ENCODE results near the gene SCYL1.

Gene SCYL1

DNA sequence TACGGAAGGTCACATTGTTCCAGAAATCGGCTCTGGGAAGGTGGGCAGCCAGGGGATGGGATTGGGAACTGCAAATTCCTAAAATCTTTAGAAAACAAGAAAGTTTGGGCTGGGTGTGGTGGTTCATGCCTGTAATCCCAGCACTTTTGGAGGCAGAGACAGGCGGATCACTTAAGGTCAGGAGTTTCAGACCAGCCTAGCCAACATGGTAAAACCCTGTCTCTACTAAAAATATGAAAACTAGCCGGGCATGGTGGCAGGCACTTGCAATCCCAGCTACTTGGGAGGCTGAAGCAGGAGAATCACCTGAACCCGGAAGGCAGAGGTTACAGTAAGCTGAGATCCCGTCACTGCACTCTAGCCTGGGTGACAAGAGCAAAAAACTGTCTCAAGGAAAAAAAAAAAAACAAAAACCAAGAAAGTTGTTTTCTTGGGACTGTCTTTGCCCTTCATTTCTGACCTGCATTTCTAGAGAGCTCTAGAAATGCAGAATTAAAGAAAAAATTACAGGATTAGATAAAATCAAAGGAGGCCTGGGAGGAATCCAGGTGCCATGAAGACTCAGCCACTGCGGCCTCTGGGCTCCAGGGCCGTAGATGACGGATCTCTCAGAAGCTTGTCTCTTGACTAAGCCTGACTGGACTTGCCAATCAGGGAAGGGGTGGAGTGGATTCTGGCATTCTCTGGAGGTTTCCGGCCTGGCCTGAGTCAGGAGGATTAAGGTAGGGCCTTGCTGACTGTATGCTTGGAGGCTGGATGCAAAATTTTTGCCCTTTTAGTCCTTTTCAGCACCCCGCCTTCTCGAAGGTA, 31.3 kb upstream of the SCYL1 start:
- no peak for DNase-seq (ENCODE audit: low read depth in 2 of 2)

DNA sequence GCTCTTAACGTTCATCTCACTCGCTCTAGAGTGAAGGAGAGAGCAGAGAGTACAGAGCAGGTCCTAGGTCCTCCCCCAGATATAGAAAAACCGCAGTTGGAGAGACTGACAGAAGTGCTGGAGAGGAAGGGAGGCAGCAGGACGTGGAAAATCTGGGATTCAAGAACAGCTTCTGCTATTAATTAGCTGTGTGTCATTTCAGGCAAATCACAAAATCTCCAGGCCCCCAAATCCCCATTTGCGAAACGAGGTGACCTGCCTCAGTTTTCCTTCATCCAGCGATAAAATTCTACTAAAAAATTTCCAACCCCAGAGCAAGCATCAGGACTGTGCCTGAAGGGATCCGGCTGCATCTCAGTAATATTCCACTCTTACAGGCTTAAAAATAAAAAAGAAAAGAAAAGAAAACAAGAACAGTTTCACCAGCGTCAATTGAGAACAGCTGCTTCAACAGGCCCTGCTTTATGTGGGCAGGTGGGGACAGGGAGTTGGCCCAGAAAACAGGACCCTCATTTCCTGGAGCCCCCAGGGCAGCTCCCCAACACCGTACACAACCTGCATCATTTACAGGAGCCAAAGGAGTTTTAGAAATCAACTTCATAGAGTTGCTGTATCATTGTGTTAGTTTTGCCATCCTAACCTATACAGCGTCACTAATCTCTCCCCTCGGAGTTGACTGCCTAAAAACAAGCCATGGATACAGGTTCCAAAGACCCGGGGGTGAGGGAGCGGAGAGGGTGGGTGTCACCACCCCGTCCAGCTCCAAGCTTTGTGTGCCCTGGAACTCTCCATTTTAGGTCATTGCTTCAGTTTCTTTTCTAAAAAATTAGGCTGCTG, 28.4 kb upstream of the SCYL1 start:
- no peak for DNase-seq (ENCODE audit: low read depth in 2 of 2)

DNA sequence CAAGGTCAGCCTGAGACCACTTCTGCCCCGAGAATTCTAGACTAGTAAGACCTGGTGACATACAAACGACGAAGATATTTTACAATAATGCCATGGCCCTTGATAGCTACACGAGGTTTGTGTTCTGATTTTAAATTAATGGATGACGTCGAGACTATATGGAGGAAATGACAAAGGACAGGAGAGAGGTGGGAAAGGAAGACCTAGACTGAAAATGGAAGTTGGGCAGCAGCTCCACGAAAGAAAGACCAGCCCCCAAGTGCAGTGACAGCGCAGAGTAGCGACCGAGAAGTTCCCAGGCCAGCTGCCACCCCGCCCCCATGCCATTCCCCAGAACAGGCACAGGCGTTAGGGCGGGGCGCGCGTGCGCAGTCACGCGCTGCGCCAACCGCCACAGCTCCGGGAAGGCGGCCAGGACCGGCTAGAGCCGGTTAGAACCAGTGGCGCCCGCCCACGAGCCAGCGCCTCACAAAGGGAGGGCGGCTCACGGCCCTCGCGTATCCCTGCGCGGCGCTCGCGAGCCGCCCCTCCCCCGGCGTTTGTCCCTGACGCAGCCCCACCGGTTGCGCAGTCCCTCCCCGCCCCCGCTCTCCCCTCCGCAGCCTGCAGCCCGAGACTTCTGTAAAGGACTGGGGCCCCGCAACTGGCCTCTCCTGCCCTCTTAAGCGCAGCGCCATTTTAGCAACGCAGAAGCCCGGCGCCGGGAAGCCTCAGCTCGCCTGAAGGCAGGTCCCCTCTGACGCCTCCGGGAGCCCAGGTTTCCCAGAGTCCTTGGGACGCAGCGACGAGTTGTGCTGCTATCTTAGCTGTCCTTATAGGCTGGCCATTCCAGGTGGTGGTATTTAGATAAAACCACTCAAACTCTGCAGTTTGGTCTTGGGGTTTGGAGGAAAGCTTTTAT, 27.5 kb upstream of the SCYL1 start:
- DNase-seq (ENCODE audit: low read depth in 2 of 2) = peak; percentile 96 to 99

DNA sequence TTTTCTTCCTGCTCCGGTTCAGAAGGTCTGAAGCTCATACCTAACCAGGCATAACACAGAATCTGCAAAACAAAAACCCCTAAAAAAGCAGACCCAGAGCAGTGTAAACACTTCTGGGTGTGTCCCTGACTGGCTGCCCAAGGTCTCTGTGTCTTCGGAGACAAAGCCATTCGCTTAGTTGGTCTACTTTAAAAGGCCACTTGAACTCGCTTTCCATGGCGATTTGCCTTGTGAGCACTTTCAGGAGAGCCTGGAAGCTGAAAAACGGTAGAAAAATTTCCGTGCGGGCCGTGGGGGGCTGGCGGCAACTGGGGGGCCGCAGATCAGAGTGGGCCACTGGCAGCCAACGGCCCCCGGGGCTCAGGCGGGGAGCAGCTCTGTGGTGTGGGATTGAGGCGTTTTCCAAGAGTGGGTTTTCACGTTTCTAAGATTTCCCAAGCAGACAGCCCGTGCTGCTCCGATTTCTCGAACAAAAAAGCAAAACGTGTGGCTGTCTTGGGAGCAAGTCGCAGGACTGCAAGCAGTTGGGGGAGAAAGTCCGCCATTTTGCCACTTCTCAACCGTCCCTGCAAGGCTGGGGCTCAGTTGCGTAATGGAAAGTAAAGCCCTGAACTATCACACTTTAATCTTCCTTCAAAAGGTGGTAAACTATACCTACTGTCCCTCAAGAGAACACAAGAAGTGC, 26.7 kb upstream of the SCYL1 start:
- DNase-seq (ENCODE audit: low read depth in 2 of 2) = no peak

DNA sequence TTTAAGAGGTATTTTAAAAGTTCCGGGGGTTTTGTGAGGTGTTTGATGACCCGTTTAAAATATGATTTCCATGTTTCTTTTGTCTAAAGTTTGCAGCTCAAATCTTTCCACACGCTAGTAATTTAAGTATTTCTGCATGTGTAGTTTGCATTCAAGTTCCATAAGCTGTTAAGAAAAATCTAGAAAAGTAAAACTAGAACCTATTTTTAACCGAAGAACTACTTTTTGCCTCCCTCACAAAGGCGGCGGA, 26.2 kb upstream of the SCYL1 start:
- DNase-seq (ENCODE audit: low read depth in 2 of 2) = no peak

DNA sequence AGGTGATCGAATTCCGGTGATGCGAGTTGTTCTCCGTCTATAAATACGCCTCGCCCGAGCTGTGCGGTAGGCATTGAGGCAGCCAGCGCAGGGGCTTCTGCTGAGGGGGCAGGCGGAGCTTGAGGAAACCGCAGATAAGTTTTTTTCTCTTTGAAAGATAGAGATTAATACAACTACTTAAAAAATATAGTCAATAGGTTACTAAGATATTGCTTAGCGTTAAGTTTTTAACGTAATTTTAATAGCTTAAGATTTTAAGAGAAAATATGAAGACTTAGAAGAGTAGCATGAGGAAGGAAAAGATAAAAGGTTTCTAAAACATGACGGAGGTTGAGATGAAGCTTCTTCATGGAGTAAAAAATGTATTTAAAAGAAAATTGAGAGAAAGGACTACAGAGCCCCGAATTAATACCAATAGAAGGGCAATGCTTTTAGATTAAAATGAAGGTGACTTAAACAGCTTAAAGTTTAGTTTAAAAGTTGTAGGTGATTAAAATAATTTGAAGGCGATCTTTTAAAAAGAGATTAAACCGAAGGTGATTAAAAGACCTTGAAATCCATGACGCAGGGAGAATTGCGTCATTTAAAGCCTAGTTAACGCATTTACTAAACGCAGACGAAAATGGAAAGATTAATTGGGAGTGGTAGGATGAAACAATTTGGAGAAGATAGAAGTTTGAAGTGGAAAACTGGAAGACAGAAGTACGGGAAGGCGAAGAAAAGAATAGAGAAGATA, 25.7 kb upstream of the SCYL1 start, which contains the start of gene MALAT1:
Gene MALAT1, plus strand, starts transcription at position 69 of the 736 bp plus-strand sequence.
- peak; percentile 87 to 95 for DNase-seq (ENCODE audit: low read depth in 2 of 2)

DNA sequence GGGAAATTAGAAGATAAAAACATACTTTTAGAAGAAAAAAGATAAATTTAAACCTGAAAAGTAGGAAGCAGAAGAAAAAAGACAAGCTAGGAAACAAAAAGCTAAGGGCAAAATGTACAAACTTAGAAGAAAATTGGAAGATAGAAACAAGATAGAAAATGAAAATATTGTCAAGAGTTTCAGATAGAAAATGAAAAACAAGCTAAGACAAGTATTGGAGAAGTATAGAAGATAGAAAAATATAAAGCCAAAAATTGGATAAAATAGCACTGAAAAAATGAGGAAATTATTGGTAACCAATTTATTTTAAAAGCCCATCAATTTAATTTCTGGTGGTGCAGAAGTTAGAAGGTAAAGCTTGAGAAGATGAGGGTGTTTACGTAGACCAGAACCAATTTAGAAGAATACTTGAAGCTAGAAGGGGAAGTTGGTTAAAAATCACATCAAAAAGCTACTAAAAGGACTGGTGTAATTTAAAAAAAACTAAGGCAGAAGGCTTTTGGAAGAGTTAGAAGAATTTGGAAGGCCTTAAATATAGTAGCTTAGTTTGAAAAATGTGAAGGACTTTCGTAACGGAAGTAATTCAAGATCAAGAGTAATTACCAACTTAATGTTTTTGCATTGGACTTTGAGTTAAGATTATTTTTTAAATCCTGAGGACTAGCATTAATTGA, 25.0 kb upstream of the SCYL1 start:
- DNase-seq (ENCODE audit: low read depth in 2 of 2) = no peak

DNA sequence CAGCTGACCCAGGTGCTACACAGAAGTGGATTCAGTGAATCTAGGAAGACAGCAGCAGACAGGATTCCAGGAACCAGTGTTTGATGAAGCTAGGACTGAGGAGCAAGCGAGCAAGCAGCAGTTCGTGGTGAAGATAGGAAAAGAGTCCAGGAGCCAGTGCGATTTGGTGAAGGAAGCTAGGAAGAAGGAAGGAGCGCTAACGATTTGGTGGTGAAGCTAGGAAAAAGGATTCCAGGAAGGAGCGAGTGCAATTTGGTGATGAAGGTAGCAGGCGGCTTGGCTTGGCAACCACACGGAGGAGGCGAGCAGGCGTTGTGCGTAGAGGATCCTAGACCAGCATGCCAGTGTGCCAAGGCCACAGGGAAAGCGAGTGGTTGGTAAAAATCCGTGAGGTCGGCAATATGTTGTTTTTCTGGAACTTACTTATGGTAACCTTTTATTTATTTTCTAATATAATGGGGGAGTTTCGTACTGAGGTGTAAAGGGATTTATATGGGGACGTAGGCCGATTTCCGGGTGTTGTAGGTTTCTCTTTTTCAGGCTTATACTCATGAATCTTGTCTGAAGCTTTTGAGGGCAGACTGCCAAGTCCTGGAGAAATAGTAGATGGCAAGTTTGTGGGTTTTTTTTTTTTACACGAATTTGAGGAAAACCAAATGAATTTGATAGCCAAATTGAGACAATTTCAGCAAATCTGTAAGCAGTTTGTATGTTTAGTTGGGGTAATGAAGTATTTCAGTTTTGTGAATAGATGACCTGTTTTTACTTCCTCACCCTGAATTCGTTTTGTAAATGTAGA, 24.3 kb upstream of the SCYL1 start:
- DNase-seq (ENCODE audit: low read depth in 2 of 2) = no peak

DNA sequence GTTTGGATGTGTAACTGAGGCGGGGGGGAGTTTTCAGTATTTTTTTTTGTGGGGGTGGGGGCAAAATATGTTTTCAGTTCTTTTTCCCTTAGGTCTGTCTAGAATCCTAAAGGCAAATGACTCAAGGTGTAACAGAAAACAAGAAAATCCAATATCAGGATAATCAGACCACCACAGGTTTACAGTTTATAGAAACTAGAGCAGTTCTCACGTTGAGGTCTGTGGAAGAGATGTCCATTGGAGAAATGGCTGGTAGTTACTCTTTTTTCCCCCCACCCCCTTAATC, 23.8 kb upstream of the SCYL1 start:
- no peak for DNase-seq (ENCODE audit: low read depth in 2 of 2)

DNA sequence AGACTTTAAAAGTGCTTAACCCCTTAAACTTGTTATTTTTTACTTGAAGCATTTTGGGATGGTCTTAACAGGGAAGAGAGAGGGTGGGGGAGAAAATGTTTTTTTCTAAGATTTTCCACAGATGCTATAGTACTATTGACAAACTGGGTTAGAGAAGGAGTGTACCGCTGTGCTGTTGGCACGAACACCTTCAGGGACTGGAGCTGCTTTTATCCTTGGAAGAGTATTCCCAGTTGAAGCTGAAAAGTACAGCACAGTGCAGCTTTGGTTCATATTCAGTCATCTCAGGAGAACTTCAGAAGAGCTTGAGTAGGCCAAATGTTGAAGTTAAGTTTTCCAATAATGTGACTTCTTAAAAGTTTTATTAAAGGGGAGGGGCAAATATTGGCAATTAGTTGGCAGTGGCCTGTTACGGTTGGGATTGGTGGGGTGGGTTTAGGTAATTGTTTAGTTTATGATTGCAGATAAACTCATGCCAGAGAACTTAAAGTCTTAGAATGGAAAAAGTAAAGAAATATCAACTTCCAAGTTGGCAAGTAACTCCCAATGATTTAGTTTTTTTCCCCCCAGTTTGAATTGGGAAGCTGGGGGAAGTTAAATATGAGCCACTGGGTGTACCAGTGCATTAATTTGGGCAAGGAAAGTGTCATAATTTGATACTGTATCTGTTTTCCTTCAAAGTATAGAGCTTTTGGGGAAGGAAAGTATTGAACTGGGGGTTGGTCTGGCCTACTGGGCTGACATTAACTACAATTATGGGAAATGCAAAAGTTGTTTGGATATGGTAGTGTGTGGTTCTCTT, 23.2 kb upstream of the SCYL1 start:
- no peak for DNase-seq (ENCODE audit: low read depth in 2 of 2)

DNA sequence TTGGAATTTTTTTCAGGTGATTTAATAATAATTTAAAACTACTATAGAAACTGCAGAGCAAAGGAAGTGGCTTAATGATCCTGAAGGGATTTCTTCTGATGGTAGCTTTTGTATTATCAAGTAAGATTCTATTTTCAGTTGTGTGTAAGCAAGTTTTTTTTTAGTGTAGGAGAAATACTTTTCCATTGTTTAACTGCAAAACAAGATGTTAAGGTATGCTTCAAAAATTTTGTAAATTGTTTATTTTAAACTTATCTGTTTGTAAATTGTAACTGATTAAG, 22.7 kb upstream of the SCYL1 start:
- no peak for DNase-seq (ENCODE audit: low read depth in 2 of 2)

DNA sequence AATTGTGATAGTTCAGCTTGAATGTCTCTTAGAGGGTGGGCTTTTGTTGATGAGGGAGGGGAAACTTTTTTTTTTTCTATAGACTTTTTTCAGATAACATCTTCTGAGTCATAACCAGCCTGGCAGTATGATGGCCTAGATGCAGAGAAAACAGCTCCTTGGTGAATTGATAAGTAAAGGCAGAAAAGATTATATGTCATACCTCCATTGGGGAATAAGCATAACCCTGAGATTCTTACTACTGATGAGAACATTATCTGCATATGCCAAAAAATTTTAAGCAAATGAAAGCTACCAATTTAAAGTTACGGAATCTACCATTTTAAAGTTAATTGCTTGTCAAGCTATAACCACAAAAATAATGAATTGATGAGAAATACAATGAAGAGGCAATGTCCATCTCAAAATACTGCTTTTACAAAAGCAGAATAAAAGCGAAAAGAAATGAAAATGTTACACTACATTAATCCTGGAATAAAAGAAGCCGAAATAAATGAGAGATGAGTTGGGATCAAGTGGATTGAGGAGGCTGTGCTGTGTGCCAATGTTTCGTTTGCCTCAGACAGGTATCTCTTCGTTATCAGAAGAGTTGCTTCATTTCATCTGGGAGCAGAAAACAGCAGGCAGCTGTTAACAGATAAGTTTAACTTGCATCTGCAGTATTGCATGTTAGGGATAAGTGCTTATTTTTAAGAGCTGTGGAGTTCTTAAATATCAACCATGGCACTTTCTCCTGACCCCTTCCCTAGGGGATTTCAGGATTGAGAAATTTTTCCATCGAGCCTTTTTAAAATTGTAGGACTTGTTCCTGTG, 22.1 kb upstream of the SCYL1 start:
- no peak for DNase-seq (ENCODE audit: low read depth in 2 of 2)

DNA sequence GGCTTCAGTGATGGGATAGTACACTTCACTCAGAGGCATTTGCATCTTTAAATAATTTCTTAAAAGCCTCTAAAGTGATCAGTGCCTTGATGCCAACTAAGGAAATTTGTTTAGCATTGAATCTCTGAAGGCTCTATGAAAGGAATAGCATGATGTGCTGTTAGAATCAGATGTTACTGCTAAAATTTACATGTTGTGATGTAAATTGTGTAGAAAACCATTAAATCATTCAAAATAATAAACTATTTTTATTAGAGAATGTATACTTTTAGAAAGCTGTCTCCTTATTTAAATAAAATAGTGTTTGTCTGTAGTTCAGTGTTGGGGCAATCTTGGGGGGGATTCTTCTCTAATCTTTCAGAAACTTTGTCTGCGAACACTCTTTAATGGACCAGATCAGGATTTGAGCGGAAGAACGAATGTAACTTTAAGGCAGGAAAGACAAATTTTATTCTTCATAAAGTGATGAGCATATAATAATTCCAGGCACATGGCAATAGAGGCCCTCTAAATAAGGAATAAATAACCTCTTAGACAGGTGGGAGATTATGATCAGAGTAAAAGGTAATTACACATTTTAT, 21.4 kb upstream of the SCYL1 start:
- no peak for DNase-seq (ENCODE audit: low read depth in 2 of 2)

DNA sequence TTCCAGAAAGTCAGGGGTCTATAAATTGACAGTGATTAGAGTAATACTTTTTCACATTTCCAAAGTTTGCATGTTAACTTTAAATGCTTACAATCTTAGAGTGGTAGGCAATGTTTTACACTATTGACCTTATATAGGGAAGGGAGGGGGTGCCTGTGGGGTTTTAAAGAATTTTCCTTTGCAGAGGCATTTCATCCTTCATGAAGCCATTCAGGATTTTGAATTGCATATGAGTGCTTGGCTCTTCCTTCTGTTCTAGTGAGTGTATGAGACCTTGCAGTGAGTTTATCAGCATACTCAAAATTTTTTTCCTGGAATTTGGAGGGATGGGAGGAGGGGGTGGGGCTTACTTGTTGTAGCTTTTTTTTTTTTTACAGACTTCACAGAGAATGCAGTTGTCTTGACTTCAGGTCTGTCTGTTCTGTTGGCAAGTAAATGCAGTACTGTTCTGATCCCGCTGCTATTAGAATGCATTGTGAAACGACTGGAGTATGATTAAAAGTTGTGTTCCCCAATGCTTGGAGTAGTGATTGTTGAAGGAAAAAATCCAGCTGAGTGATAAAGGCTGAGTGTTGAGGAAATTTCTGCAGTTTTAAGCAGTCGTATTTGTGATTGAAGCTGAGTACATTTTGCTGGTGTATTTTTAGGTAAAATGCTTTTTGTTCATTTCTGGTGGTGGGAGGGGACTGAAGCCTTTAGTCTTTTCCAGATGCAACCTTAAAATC, 20.8 kb upstream of the SCYL1 start:
- DNase-seq (ENCODE audit: low read depth in 2 of 2) = no peak

DNA sequence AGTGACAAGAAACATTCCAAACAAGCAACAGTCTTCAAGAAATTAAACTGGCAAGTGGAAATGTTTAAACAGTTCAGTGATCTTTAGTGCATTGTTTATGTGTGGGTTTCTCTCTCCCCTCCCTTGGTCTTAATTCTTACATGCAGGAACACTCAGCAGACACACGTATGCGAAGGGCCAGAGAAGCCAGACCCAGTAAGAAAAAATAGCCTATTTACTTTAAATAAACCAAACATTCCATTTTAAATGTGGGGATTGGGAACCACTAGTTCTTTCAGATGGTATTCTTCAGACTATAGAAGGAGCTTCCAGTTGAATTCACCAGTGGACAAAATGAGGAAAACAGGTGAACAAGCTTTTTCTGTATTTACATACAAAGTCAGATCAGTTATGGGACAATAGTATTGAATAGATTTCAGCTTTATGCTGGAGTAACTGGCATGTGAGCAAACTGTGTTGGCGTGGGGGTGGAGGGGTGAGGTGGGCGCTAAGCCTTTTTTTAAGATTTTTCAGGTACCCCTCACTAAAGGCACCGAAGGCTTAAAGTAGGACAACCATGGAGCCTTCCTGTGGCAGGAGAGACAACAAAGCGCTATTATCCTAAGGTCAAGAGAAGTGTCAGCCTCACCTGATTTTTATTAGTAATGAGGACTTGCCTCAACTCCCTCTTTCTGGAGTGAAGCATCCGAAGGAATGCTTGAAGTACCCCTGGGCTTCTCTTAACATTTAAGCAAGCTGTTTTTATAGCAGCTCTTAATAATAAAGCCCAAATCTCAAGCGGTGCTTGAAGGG, 20.0 kb upstream of the SCYL1 start:
- DNase-seq (ENCODE audit: low read depth in 2 of 2) = no peak

DNA sequence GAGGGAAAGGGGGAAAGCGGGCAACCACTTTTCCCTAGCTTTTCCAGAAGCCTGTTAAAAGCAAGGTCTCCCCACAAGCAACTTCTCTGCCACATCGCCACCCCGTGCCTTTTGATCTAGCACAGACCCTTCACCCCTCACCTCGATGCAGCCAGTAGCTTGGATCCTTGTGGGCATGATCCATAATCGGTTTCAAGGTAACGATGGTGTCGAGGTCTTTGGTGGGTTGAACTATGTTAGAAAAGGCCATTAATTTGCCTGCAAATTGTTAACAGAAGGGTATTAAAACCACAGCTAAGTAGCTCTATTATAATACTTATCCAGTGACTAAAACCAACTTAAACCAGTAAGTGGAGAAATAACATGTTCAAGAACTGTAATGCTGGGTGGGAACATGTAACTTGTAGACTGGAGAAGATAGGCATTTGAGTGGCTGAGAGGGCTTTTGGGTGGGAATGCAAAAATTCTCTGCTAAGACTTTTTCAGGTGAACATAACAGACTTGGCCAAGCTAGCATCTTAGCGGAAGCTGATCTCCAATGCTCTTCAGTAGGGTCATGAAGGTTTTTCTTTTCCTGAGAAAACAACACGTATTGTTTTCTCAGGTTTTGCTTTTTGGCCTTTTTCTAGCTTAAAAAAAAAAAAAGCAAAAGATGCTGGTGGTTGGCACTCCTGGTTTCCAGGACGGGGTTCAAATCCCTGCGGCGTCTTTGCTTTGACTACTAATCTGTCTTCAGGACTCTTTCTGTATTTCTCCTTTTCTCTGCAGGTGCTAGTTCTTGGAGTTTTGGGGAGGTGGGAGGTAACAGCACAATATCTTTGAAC, 19.2 kb upstream of the SCYL1 start:
- no peak for DNase-seq (ENCODE audit: low read depth in 2 of 2)

Data from stimulated activated CD4-positive, alpha-beta T cell treated with anti-CD3 and anti-CD28 coated beads, Interleukin-12 subunit alpha, Interleukin-12 subunit beta, amount 100 ng/mL, for 24 hours (primary cell).